ENCODE data around the gene KLK6. TPM values are rescaled to one million over a fixed set of nuclear protein-coding genes. Genes with fewer than 3 reads are reported as not detected.
A peak's percentile ranks its signal among the peaks of the same experiment; 100 is the strongest.

KLK6 gene
- total and polyA plus RNA-seq, 4 donors = 5.7 to 16.5 (median 12.5) TPM

DNA sequence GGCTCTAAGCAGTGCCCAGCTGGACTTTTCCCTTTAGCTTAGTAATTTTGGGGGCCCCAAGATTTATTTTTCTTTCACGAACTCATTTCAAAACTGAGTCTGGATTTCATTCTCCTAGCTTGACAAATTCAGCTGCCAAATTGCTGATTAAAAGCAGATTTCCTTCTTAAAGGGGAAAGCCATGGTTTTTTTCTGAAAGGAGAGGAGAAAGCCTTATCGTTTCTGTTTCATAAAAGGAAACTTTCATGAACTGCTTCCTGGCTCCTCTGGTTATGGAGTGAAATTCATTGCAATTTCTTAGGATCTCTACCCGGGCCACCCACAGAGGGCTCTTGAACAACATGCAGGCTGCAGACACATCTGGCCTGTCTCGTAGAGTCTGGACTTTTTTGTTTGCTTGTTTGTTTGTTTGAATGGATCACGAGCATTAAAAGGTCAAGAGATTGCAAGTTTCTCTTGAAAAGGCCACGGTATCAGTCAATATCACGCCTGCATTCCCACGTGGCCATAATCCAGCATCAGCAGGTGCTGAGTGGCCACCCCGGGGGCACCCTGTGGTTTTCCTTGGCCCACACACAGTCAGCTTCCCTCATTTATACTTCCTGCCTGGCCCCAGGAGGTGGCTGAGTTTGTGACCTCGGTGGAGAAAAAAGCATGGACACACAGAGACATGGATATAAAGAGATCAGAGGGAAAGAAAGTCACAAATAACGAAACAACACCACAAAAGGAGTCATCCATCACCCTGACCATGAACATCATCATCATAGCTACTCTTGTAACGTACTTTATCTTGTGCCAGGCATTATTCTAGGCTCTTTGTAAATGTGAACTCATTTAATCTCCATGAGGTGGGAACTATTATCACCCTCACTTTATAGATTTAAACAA, 47.7 kb downstream of the KLK6 start:
- DNase-seq (ENCODE audit: low read depth in 4 of 6, low spot score in 6 of 6) = peak in 1 of 6 donors; percentile 30
- H3K27me3 ChIP-seq (ENCODE audit: control insufficient read depth, insufficient read depth, low read length) = peaks cover 2% of the 10 kb centered on the region
- no peak overlapping the region for H3K4me3 ChIP-seq (ENCODE audit: low read depth, low read length)
- peaks cover 11% of the 10 kb centered on the region for H3K4me1 ChIP-seq (ENCODE audit: control insufficient read depth, insufficient read depth, low read length)
- H3K9me3 ChIP-seq (ENCODE audit: control insufficient read depth, insufficient read depth, low read length) = no peaks in the 10 kb centered on the region
- H3K36me3 ChIP-seq (ENCODE audit: control insufficient read depth, insufficient read depth, low read length) = no peaks in the 10 kb centered on the region
- no peak overlapping the region for H3K27ac ChIP-seq (ENCODE audit: low read depth, low read length)
- WGBS (ENCODE audit: insufficient coverage) = 2% methylated on average over 8 of the region's 12 CpGs

DNA sequence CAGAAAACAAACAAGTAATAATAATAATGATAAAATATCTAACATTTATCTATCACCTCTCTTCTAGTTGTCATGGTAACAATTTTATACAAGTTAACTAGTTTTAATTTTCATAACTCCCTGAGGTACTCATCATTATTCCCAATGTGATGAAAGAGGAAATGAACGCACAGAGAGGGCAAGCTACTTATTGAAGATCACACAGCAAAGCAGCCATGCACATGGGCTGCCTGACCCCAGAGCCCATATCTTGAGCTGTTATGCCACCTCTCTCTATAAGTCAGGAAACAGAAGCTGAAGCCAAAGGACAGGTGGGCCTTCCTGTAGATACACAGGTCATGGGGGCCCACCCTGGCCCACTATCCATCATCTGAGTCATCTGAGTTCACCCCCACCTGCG, 53.3 kb downstream of the KLK6 start:
- no peaks in the 10 kb centered on the region for H3K9me3 ChIP-seq (ENCODE audit: control insufficient read depth, insufficient read depth, low read length)
- H3K4me1 ChIP-seq (ENCODE audit: control insufficient read depth, insufficient read depth, low read length) = no peaks in the 10 kb centered on the region
- peaks cover 27% of the 10 kb centered on the region for H3K27me3 ChIP-seq (ENCODE audit: control insufficient read depth, insufficient read depth, low read length)
- no peaks in the 10 kb centered on the region for H3K36me3 ChIP-seq (ENCODE audit: control insufficient read depth, insufficient read depth, low read length)
- H3K27ac ChIP-seq (ENCODE audit: low read depth, low read length) = no peak overlapping the region
- no peak for DNase-seq (ENCODE audit: low read depth in 4 of 6, low spot score in 6 of 6)
- no peak overlapping the region for H3K4me3 ChIP-seq (ENCODE audit: low read depth, low read length)
- WGBS (ENCODE audit: insufficient coverage) = 100% methylated on average over 1 of the region's 2 CpGs

DNA sequence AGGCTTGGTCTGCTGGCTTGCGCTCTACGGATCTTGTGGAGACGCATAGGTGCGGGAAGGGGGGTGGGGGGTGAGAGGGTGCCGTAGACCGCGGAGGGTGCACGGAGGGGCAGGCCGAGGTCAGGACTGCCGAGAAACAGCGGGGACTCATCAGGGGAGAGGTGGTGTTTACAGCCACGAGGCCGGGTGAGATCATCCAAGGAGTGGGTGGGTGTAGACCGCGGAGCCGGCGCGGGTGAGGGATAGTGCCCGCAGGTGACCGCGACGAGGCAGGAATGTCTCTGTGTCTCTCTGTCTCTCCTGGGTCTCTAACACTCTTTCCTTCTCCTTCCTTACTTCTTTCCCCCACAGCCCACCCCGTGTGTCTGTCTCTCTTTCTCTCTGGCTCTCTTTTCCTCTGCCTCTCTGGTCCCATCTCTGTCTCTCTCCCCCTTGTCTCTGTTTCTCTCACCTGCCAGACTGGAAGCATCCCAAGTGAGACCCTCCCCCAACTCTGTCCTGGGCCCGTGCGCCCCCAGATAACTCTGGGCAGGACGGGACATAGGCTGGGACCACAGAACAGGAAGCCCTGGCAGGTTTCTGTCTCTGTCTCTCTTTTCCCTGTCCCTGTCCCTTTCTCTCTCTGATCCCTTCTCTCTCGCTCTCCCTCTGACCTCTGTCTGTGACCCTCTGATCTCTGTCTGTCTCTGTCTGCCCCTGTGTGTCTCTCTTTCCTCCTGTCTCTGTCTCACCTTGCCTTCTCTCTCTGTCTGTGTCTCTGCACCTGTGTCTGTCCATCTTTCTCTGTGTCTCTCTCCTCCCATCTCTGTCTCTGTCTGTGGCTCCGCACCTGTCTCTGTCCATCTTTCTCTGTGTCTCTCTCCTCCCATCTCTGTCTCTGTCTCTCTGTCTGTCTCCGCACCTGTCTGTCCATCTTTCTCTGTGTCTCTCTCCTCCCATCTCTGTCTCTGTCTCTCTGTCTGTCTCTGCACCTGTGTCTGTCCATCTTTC, 56.4 kb downstream of the KLK6 start:
- Histone ChIP-seq H3K27me3 (ENCODE audit: control insufficient read depth, insufficient read depth, low read length) (peaks cover 55% of the 10 kb centered on the region), H3K4me1 (ENCODE audit: control insufficient read depth, insufficient read depth, low read length) (peaks cover 13% of the 10 kb centered on the region), H3K36me3 (ENCODE audit: control insufficient read depth, insufficient read depth, low read length) (no peaks in the 10 kb centered on the region), H3K4me3 (ENCODE audit: low read depth, low read length) (no peak overlapping the region), H3K9me3 (ENCODE audit: control insufficient read depth, insufficient read depth, low read length) (no peaks in the 10 kb centered on the region), H3K27ac (ENCODE audit: low read depth, low read length) (no peak overlapping the region)
- no peak for DNase-seq (ENCODE audit: low read depth in 4 of 6, low spot score in 6 of 6)
- WGBS (ENCODE audit: insufficient coverage) = 5% methylated on average over 28 of the region's 29 CpGs

DNA sequence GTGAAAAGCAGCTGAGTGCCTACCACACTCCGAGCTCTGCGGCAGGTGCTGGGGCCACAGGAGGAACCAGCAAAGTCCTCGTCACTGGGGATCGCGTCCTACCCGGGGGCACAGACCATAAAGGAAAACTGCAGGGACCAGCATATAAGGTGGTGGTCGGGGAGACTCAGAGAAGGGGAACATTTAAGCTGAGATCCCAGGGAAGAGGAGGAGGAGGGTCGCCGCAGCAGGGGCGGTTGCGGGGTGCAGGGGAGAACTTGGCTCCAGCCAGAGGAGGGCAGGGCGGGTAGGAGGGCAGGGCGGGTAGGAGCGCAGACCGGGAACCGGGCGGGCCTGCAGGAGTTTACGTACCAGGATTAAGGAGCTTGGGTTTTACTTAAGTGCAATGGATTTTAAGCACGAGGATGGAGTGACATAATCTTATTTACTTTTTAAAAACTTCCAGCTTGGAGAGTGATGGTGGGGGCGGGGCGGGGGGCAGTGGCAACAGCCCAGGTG, 57.2 kb downstream of the KLK6 start:
- Histone ChIP-seq H3K4me1 (ENCODE audit: control insufficient read depth, insufficient read depth, low read length) (peaks cover 13% of the 10 kb centered on the region), H3K36me3 (ENCODE audit: control insufficient read depth, insufficient read depth, low read length) (no peaks in the 10 kb centered on the region), H3K27ac (ENCODE audit: low read depth, low read length) (no peak overlapping the region), H3K4me3 (ENCODE audit: low read depth, low read length) (no peak overlapping the region), H3K9me3 (ENCODE audit: control insufficient read depth, insufficient read depth, low read length) (no peaks in the 10 kb centered on the region), H3K27me3 (ENCODE audit: control insufficient read depth, insufficient read depth, low read length) (peaks cover 61% of the 10 kb centered on the region)
- no peak for DNase-seq (ENCODE audit: low read depth in 4 of 6, low spot score in 6 of 6)
- 14% methylated on average over 15 of the region's 21 CpGs for WGBS (ENCODE audit: insufficient coverage)

- 70% methylated on average over 9 of the region's 9 CpGs for WGBS (ENCODE audit: insufficient coverage)
- Histone ChIP-seq H3K27me3 (ENCODE audit: control insufficient read depth, insufficient read depth, low read length) (peaks cover 61% of the 10 kb centered on the region), H3K9me3 (ENCODE audit: control insufficient read depth, insufficient read depth, low read length) (no peaks in the 10 kb centered on the region), H3K4me1 (ENCODE audit: control insufficient read depth, insufficient read depth, low read length) (peaks cover 13% of the 10 kb centered on the region), H3K4me3 (ENCODE audit: low read depth, low read length) (no peak within 1 kb of the TSS), H3K27ac (ENCODE audit: low read depth, low read length) (no peak within 1 kb of the TSS), H3K36me3 (ENCODE audit: control insufficient read depth, insufficient read depth, low read length) (no peaks in the 10 kb centered on the region)
- DNase-seq (ENCODE audit: low read depth in 4 of 6, low spot score in 6 of 6) = no peak
Measured at GRCh38 chr19:50911206-50912101, 57.9 kb downstream of the KLK6 start, which contains the start of gene KLK4. Gene KLK4 (minus strand): TSS chr19:50911395. CDS start chr19:50910738, 657 bp downstream.

GRCh38 chr19:50910722-50911121, 58.7 kb downstream of the KLK6 start:
- Histone ChIP-seq H3K27me3 (ENCODE audit: control insufficient read depth, insufficient read depth, low read length) (peaks cover 64% of the 10 kb centered on the region), H3K27ac (ENCODE audit: low read depth, low read length) (no peak overlapping the region), H3K4me1 (ENCODE audit: control insufficient read depth, insufficient read depth, low read length) (peaks cover 13% of the 10 kb centered on the region), H3K9me3 (ENCODE audit: control insufficient read depth, insufficient read depth, low read length) (no peaks in the 10 kb centered on the region), H3K4me3 (ENCODE audit: low read depth, low read length) (no peak overlapping the region), H3K36me3 (ENCODE audit: control insufficient read depth, insufficient read depth, low read length) (no peaks in the 10 kb centered on the region)
- 69% methylated on average over 2 of the region's 4 CpGs for WGBS (ENCODE audit: insufficient coverage)
- no peak for DNase-seq (ENCODE audit: low read depth in 4 of 6, low spot score in 6 of 6)

- WGBS (ENCODE audit: insufficient coverage) = 2% methylated on average over 36 of the region's 36 CpGs
- Histone ChIP-seq H3K27ac (ENCODE audit: low read depth, low read length) (no peak overlapping the region), H3K4me3 (ENCODE audit: low read depth, low read length) (peak overlapping the region; percentile 12), H3K36me3 (ENCODE audit: control insufficient read depth, insufficient read depth, low read length) (no peaks in the 10 kb centered on the region), H3K4me1 (ENCODE audit: control insufficient read depth, insufficient read depth, low read length) (peaks cover 13% of the 10 kb centered on the region), H3K9me3 (ENCODE audit: control insufficient read depth, insufficient read depth, low read length) (no peaks in the 10 kb centered on the region), H3K27me3 (ENCODE audit: control insufficient read depth, insufficient read depth, low read length) (peaks cover 64% of the 10 kb centered on the region)
- DNase-seq (ENCODE audit: low read depth in 4 of 6, low spot score in 6 of 6) = peak in 5 of 6 donors; percentile 24 to 94 (median 37)
Measured at GRCh38 chr19:50909240-50910070, 59.9 kb downstream of the KLK6 start.

Measured in spinal cord (tissue), 10 donors.